Fibroblast of skin of right quadriceps (primary cell): Measurements from ENCODE around the gene AANAT.

Experiments
- DNase-seq: peaks from one replicate; pipeline ENCODE4 v3.0.0-alpha.2; 2013

AANAT gene

GRCh38 chr17:76467366-76467765, at the start of gene AANAT:
Gene AANAT (plus strand): TSS chr17:76467603. CDS start chr17:76468747, 1,144 bp downstream.
- no peak for DNase-seq

GRCh38 chr17:76419576-76420260, 47.7 kb upstream of the AANAT start:
- no peak for DNase-seq

GRCh38 chr17:76420356-76421043, 46.9 kb upstream of the AANAT start:
- DNase-seq: no peak

DNA sequence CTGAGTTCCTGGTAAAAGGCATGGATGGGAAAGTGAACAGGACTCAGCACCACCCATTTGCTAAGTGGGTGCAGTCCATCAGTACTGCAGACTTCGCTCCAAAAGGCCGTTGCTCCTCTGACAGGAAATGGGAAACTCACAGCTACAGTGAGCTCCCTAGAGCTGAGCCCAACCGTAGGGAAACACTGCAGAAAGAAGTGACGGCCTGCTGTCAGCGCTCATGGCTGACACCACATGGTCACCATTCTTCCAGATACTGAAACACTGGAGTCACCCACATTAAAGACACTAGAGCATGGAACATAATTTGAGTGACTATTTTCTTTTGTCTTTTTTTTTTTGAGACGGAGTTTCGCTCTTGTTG, 46.4 kb upstream of the AANAT start:
- peak; percentile 54 for DNase-seq

- no peak for DNase-seq
These were observed 45.0 kb upstream of the AANAT start for GRCh38 chr17:76422406-76422805.

GRCh38 chr17:76422860-76423259, 44.5 kb upstream of the AANAT start:
- DNase-seq: no peak

- DNase-seq: no peak
These were observed 40.5 kb upstream of the AANAT start for GRCh38 chr17:76426853-76427252.

DNA sequence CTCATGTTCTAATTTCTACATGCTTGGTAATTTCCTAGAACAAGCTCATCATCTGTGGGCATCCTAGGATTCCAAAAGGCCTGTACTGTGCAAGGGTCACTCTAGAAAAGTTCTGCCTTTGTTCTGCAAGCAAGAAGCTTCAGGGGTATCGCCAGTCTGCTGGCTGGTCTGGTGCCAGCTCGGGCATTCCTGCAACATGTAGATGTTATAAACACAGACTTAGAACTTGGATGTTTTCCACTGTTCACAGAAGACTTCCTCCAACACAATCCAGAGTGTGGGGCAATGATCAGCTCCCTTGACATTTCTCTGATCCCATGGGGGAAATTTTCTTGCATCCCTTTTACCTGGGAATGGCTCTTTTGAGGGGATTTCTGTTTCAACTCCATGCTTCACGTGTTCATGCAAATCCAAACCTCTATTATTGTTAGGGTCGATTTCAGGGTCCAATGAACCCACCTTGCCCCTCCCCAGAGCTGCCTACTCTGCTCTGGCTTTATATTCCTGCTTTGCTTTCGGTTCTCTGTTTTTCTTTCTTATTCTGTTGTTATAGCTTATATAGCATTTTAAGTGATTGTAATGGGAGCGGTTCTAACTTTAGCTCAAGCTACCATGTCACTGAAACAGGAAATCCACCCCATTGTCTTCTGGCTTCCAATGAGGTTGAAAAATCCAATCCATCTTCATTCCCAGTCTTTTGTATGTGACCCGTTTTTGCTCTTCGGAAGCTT, 39.7 kb upstream of the AANAT start:
- DNase-seq: peak; percentile 46

DNA sequence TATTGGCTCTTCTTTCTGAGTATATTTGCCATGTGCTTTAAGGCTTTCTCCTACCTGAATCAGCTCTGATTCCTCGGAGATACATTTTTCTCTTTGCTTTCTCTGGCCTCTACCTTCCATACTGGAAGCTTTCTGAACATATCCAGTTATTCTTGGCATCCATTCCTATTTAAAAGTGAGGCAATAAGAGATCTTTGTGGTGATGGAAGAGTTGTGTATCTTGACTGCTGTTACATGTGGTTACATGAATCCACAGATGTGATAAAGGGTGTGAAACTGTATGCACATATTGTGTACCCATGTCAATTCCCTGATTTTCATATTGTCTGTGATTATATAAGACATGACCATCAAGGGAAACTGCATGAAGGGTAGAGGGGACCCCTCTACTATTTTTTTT, 38.9 kb upstream of the AANAT start:
- no peak for DNase-seq

DNA sequence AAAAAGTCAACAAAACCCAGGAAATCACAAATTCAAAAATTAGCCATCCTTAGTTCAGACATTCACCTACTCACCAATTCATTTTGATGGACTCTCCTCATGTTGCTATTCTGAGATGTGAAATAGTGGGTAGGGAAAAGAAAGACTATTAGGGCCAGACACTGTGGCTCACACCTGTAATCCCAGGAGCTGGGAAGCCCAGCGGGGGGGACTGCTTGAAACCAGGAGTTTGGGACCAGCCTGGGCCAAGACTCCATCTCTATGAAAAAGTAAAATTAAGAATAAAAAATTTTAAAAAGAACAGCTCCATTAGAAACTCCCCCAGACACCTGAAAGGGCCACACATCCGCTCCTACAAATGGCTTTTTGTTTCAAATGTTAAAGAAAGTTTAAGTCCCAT, 35.9 kb upstream of the AANAT start:
- DNase-seq: no peak

DNA sequence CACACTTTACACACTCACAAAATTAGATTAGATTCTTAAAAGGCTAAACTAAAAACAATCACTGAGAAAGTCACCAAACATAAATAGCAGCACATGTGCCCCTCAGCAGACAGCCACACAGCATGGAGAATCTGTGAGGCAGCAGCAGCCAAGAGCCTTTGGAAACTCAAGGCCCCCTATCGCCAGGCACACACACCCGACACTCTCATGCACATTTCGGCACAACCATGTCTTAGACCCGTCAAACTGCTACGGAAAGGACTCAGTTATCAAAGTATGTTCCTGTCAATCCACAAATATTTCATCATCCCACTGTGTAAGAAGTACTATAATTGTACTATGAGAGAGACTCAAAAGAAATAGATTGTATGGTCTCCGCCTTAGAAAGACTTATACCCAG, 35.4 kb upstream of the AANAT start:
- DNase-seq: no peak

- DNase-seq: no peak
These were observed 34.6 kb upstream of the AANAT start for GRCh38 chr17:76432712-76433336.

DNA sequence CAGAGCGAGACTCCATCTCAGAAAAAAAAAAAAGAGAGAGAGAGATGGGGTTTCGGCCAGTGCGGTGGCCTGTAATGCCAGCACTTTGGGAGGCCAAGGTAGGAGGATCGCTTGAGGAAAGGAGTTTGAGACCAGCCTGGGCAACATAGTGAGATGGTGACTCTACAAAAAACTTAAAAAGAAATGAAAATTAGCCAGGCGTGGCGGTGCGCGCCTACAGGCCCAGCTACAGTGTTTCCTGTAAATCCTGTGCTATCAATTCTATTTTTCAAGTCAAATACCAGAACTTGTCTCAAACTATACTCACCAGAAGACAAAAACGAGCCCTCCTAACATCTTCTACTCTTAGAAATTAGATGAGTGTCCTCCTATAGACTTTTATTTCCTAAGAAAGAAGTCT, 33.7 kb upstream of the AANAT start:
- no peak for DNase-seq

GRCh38 chr17:76434870-76435269, 32.5 kb upstream of the AANAT start:
- DNase-seq: no peak

DNA sequence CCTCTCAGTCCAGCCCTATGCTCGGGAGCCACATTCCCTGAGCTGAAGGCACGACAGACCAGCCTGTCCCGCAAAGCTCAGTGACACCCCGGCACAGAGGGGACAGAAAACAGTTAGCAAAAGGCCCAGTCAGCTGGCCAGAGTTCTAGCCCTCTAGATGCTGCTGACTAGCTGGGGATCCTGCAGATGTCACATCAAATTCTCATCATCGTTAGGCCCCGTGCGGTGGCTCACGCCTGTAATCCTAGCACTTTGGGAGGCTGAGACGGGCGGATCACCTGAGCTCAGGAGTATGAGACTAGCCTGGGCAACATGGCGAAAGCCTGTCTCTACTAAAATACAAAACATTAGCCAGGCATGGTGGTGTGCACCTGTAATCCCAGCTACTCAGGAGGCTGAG, 31.7 kb upstream of the AANAT start:
- DNase-seq: no peak

DNA sequence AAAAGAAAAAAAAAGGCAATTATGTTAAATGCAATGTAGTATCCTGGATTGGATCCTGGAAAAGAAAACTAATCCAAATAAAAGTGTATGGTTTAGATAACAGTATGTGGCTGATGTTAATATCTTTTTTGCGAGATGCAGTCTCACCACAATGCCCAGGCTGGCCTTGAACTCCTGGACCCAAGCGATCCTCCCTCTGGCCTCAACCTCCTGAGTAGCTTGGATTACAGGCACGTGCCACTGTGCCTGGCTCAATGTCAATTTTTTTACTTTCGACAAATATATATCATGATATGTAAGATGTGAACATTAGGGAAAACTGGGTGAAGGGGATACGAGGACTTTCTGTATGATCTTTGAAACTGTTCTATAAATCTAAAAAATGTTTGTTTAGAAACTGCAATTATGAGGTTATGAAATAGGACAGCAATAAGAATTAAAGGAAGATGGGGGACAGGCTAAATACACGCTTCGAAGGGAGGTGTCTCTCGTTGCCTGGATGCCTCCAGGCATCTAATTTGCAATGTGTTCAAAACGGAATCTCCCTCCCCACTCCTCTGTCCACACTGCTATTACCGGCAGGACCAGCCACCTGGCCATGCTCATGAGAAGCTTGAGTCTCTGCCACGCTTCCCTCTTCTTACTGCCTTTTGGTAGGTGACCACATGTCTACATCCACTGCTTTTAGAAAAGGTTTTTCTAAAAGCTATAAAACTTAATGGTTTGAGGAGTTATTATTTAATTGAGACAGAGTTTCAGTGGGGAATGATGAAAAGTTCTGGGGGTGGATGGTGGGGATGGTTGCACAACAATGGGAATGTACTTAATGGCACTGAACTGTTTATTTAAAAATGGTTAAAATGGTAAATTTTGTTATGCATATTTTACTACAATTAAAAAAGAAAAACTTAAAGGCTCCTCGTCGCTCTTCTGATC, 29.7 kb upstream of the AANAT start:
- DNase-seq: no peak

DNA sequence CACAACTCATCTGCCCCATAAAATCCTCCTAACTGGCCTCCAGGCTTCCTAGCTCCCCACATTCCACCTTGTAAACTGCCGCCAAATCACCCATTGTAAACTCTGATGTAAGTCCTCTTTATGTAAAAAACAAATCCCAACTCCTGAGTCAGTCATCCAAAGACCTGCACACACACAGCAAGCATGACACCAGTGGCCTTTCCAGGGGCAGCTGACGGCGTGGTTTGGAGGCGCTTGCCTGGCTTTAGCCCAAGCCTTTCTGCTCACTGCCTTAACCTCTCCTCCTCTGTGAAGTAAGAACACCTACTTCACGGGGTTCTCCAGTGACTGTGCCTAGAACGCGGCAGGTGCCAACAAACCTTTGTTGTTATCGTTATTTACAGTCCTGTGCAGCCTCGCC, 28.5 kb upstream of the AANAT start:
- DNase-seq: no peak

GRCh38 chr17:76439314-76439928, 28.0 kb upstream of the AANAT start:
- no peak for DNase-seq

DNA sequence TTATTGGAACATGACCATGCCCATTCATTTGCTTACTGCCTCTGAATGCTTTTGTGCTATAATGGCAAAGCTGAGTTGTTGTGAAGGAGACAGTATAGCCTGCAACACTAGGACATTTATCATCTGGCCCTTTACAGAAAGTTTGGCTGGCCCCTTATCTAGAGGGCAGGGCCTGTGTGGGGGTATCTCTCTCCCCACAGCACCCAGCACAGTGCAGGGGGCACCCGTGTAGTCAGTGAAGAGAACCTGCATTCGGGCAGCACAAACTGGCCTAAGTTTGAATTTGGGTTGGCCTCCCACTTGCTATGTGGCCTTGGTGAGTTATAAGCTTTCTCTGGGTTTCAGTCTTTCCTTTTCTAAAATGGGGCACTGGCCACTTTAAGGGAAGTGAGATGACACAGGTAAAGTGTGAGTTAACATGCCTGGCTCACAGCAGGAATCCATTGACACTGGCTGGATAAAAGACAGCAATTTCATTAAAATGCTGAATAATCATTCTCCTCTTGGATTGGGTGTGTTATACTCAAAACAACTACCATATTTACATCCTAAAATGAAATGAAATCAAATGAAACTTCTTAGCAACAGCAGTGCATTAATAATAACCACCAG, 26.5 kb upstream of the AANAT start:
- DNase-seq: no peak

DNA sequence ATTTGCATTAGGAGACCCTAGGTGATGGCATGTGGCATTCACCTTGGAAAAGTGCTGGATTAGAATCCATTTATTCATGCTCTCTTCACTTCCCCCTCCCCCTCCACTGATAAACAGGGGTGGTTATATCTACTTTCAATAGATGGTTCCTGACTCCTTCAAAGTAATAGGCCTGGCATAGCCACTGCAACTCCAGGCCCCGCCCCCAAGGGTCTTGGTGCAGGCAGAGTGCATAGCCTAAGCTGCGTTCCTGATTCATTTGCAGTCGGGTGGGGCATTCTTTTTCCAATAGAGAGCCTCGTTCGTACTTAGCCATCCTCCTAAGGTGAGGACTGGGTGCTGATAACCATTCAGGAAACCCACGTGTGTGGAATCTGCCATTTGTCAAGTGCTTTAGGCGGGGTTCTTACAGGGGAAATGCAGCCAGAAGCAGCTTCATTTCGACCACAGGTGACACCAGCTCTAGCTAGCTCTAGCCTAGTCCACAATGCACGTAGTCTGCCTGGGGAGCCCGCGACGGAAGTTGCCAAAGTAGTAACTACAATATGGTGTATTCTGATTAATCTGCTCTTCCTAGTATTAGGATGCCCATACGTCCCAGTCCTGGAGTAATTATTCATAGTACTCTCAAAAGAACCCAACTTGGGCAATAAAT, 25.6 kb upstream of the AANAT start:
- no peak for DNase-seq
